Globus pallidus (tissue), 1 donor: Measurements from ENCODE around the gene ITPKB.
"Not testable (repeated sequence)": the region's sequence is repeated elsewhere in the genome, so short reads cannot be mapped to it uniquely, and the experiment has no call there.

ENCODE experiments used
- DNase-seq: peaks from one replicate; pipeline ENCODE4 v3.0.0-alpha.2; 2015; ENCODE audit warnings: low spot score

ITPKB gene

DNA sequence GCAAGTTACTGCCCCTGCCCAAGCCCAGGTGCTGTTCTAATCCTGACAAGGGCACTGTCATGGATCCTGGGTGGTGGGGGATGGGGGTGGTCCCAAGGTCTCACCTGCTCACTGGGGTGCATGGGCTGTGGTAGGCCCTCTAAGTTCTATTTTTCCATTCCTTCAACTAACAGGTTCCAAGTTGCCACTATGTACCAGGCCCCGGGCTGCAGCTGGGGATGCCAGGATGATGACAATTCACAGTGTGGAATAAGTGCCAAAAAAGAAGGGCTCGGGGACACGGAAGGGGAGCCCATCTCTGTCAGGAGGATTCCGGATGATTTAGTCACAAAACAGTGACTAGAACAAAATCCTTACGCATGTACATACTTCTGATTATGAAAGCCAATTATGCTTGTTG, 114.6 kb downstream of the ITPKB start:
- DNase-seq = no peak

DNA sequence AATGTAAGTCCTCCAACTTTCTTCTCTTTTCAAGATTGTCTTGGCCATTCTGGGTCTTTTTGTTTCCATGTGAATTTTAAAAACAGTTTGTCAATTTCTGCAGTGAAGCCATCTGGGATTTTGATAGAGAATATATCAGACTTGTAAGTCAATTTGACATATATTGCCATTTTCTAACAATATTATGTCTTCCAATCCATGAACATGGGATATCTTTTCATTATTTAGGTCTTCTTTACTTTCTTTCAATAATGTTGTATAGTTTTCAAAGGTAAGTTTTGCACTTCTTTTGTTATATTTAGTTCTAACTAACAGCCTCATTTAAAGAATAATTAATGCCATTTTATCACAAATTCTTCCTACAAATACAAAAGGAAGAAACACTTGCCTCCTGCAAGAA, 117.1 kb downstream of the ITPKB start:
- no peak for DNase-seq

DNA sequence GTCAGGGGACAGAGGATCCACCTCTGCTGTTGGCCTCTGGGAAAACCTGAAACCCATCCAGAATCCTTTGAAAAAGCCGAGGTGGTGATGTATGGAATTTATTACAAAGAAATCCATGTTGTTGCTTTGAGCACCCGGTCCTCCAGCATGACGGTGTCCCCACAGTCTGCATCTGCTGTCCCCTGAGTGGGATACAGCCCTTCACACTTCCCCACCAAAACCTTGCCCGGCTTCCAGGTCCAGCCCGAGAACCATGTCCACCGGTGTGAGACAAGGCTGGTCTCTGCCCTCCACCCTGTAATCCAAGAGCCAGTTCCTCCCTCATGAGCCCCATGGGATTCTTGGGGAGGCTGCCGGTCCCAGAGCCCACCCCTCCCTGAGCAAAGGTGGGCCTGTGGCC, 120.1 kb downstream of the ITPKB start:
- DNase-seq = no peak

DNA sequence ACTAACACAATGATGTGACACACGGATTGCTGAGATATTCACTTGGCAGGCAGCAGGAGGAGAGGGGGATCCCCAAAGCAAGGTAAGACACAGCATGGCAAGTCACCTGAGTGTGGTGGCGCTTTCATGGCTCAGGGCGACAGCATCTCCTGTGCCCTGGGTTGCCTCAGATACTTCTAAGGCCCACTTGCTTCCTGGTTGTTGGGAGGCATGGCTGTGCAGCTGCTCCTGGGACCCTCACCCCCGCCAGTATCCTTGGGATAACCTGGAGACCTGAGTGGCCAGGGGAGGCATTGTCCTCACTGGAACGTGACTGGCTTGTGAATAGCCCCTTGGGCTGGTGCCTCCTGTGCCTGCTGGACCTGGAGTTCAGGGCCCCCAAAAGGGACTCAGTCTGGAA, 120.7 kb downstream of the ITPKB start:
- DNase-seq = no peak

DNA sequence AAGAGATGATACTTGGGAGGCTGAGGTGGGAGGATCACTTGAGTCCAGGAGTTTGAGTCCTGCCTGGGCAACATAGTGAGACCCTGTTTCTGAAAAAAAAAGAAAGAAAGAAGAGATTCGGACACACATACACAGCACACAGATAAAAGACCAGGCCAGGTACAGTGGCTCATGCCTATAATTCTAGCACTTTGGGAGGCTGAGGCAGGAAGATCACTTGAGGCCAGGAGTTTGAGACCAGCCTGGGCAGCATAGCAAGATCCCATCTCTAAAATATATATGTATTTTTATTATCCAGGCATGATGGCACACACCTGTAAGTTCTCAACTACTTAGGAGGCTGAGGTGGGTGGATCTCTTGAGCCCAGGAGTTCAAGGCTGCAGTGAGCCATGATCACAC, 121.4 kb downstream of the ITPKB start:
- not testable (repeated sequence) for DNase-seq

DNA sequence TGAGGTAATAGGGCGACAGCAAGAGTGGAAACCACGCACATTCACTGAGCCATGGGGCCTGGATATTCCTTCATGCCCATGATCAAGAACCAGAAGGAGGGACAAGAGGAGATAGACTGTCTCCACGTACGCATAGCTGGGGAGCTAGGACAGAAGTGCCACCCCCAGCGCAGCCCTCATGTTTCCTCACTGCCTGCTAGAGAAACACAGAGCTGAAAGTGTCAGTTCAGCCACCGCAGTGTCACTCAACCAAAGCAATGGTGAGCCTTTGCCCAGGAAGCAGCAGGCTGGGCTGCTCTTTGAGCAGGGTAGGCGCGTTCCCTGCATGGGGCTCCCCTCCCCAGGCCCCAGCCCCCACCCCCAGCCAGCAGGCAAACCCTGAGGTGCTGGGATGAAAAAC, 122.0 kb downstream of the ITPKB start:
- no peak for DNase-seq

DNA sequence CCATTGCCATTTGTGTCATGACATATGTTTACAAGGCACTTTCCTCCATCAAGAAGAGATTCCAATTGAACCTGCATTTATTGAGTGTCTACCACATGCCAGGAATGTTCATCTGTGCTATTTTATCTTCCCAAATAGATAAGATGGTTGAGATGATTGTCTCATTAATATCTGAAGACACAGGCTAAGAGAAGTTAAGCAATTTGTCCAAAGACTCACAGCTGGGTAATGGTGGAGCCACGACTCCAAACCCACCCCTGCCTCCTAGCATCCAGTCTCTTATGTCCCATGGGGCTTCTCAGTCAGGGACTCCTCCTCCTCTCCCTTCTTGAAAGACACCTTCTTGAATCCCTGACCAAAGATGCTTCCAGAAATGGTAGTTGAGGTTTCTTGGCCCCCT, 122.4 kb downstream of the ITPKB start:
- DNase-seq = no peak

DNA sequence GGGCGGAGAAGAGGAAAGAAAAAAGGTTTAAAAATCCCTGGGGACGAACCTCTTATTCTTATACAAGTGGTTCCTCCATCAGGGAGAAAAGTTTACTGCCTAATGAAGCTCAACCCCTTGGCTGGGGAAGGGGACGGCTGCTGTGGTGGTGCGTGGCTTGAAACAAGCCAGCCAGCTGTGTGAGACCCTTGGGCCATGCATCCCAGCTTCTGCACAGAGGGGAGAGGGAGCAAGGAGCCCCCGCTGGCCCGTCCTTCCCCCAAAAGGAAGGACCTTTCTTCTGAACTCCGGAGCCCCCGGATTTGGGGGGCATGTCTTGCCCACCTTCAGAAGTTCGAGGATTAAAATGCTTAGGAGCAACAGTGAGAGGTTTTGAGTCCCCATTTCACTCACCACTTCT, 123.2 kb downstream of the ITPKB start:
- no peak for DNase-seq

DNA sequence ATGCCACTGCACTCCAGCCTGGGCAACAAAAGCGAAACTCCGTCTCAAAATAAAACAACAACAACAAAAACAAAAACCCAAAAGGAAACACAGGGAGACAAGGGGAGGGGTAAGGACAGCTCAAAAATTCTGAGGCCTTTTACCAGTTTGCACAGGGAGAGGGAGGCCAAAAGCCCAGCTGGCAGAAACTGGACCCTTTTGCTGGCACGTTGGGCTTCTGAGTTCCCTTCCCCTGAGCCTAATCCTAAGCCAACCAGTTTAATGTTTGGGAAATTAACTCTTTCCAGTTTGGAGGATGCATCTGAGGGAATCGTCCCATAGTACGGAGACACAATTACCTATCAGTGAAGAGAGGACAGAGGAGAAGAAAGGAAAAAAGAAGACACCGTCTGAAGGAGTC, 127.1 kb downstream of the ITPKB start:
- not testable (repeated sequence) for DNase-seq

DNA sequence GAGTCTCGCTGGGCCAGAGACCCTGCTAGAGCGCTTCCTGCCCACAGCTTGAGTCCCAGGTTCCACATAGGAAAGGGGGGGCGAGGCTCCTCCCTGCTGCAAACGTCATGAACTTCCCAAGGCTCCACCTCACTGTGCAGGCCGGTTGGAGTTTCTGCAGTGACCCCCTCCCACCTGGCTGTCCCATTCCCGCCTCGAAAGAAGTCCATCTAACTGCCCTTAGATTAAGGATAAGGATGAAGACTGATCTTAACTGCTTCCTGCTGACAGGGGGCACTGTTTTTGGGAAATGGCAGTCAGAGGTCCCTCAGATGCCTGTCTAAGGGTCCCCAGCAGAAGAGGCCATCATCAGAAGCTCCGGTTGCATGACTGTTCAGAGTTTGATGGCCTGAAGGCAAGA, 127.8 kb downstream of the ITPKB start:
- DNase-seq = no peak

DNA sequence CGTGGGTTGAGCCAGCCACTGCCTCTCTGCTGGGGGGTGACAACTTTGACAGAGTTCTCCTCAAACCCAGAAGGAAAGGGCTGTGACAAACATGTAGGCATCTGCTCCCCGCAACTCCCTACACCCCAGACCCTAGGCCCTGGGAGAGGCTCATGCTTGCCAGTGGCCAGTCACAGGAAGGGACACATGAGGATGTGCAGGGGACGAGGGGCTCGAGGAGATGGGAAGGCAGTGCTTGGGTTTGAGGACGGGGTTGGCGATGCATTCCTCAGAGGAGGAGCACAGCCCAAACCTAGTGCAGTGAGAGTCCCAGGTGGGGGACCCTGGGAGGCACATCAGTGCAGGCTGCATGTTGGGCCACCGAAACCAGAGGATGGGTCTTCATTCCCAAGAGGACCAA, 128.4 kb downstream of the ITPKB start:
- no peak for DNase-seq

DNA sequence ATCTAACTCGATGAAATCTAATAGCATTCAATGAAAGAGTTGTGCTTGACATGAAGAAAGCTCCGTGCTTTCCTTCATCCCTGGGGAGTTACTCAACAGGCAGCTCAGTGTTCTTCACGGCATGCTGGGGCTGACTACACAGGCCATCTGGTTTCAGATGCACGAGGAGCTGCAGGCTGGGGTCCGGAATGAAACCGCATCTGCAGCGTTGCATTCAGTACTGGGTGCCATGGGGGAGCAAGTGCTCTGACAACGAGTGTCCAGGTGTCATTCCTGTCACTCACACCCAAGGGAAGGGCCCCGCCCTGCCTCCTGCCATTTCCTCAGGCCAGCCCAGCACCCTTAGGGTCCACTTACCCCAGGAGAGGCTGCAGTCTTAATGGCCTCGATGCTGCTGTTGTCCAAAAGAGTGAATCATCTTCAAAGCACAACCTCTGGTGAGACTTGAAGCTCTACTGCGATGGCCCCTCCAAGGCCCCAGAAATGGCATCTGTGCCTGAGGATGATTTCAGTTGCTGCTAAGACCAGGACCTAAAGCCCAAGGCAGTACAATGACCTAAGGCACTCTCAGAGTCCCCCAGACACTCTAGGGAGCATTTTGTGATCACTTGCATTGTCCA, 129.1 kb downstream of the ITPKB start:
- no peak for DNase-seq

DNA sequence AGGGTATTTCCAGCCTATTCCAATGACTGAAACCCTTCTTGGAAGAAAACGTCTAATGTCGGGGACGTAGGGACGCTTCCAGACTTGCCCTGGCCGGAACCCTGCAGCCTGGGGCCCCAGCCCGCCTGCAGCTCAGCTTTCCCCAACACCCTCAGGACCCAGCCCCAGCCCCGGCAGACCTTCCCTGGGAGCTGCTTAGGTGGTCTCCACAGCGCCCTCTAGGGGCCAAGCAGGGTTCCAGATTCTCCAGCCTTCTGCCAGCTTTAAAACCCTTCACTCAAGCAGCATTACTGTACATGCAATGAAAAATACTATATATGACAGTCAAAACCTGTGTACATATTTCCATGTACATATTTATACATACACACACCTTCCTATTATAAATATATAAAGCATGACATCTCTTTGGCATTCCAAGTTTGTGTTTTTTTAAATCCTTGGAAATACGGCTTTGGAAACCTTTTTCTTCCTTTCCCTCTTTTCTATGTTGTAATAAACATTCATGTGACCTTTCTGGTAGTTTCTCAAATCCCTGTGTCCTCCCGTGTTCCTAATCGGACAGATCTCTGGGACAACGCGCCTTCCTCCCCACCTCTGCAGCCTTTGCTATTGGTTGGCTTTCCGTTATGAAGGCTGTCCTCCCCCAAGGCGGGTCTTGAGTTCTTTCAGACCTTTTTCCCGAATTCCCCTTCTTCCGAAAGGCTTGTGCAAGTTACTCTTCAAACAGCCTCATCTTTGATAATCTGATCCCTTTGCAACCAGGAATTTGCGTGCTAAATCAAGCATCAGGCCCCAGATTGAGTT, 130.2 kb downstream of the ITPKB start:
- peak; percentile 60 for DNase-seq

DNA sequence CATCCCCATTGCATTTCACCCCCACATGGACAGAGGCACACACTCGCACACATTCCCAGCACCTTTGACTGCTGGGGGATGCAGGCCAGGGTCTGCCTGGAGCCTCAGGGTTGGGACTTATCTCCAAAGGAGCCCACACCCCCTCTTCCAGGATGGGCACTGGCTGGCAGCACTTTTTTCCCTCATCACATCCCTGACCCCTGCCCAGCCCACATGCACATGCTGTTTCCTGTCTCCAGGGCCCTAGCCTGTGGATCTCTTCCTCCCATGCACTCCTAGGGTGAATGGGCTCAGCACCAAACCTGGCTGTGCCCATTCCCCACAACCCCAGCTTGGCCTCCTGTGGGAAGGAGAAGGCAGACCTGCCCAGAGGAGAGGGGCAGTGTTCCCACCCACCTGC, 131.3 kb downstream of the ITPKB start:
- DNase-seq = no peak

DNA sequence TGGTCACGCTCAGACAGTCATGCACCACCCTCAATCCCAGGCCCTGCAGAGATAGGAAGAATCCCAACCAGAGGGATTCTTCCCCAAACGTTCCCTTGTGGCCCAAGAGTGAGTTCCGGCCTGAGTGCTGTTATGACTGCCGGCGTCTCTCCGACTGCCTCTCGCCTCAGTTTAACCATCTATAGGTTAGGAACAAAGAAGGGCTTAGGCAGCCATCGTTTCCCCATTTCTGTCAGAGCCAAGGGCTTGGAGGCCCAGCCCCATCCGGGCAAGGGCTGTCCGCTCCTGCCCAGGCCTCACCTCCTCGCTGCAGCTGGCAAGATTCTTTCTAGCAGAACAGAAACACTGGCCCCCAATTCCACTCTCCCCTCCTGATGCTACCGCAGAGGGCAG, 131.8 kb downstream of the ITPKB start:
- no peak for DNase-seq

DNA sequence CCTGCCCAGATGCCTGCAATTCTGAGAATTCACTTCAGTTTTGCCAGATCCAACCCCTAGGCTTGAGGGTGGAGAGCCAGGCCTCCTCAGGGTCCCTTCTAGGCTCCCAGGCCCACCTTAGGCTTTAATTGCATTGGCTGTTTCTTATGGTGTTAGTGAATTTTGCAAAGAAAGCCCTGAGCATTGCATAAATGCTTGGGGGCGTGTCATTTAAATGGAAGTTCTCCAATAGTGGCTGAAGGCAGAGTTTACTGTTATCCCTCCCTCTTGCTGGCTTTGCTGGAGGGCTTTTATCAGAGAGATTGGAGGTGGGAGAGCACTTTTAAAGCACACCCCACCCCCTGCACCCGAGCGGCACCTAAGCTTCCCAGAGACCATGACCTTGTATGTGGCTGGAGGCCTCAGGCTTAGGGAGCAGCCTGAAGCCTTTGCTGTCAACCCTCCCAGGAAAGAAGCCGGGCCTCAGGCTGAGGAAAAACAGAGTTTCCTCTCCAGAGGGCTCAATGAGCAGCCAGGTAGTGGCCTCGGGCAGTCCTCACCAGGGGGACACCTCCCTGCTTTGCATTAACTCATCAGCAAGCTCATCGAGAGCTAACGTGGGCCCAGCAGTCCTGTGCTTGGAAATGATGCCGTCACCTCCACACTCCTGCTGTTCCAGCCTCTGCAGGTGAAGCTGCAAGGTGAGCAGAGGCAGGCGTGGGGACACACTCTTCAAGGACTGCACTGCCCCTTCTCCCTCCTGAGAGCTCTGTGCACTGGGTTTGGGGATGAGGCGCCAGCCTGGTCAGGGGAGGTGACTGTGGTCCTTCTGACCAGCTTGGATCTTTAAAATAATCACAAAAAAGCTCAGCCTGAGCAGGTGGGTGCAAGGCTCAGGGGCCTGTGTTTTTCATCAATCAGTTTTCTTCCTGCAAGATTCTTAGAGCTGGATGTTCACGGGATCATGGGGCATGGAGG, 132.5 kb downstream of the ITPKB start:
- no peak for DNase-seq

DNA sequence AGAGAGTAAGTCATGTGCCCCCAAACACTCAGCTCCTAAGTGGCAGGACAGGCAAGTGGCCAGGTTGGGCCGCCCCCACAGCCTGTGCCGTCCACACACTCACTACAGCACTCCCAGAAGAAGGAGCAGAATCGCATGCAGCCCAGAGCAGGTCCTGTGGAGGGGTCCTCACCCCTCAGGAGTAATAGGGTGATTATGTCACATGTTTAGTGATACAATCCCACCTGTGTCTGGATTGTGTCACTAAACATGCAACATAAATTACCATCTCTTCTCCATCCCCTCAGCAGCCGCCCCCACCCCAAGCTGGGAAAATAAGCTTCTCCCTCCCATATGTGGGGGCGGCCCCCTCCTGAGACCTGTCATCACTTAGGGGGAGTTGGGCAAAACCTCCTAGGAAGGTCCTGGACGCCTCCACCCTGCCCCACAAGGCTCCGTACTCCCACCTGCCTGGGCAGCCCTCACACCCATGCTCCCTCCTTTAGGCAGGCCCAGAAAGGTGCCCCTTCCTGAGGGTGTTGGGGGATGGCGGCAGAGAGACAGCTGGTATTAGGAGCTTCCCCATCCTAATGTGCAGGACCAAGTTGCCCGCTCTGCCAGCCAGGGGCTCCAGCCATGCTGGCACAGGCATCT, 133.6 kb downstream of the ITPKB start:
- DNase-seq = no peak

DNA sequence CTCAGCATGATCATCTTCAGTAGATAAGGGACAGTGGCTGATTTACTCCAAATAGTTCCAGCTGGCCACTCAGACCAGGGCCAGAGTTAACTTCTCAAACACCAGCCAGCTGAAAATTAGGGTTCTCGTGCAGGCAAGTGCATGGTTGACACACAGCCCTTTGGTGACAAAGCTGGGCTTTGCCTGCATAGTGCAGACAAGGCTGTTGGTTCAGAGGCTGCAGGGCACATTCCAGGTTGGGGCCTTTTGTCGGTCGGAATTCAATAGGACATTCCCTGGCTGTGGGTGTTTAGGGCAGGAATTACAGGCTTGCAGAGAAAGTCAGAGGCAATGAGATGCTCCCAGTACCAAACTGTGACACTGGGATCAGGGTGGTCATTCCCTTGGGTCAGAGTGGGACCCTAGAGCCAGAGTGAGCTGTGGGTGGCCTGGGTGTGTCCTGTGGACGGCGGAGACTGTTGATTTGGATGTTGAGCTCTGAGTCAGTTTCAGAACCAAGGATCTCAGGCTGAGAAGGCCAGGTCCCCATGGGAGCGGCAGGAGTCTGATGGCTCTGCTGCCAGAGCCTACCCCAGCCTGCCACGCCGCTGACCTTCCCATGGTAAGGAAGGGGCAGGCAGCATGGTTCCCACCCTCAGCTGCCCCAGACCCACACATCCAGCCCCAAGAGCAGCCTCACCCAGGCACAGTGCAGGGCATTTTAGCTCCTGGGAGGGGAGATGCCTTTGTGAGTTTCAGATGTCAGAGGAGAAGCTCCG, 134.3 kb downstream of the ITPKB start:
- no peak for DNase-seq

DNA sequence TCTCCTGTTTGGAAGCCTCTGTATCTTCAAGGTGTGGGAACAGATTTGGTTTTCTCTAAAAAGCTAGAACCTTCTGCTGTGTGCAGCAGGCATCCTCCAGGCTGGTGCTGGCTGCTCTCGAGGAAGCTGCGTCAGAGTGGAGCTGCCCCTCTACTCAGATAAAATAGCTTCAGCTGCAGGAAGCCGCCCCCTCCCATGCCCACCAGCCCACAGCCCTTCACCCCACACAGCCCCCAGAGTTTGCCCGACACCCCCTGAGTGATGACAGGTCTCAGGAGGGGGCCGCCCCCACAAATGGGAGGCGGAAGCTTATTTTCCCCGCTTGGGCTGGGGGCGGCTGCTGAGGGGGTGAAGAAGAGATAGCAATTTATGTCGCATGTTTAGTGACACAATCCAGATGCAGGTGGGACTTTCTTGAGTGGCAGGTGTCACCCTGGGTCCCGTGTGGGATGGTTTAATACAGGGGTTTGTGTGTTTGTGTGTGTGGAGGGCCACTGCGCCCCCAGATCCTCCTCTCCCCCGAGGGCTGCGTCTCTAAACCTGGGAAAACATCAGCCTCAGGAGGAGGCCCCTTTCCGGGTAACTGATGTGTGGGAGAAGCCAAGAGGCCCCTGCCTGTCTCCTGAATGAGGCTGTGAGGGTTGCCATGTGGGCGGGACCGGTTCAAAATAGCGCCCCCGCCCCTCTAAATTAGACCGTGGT, 135.1 kb downstream of the ITPKB start:
- no peak for DNase-seq

DNA sequence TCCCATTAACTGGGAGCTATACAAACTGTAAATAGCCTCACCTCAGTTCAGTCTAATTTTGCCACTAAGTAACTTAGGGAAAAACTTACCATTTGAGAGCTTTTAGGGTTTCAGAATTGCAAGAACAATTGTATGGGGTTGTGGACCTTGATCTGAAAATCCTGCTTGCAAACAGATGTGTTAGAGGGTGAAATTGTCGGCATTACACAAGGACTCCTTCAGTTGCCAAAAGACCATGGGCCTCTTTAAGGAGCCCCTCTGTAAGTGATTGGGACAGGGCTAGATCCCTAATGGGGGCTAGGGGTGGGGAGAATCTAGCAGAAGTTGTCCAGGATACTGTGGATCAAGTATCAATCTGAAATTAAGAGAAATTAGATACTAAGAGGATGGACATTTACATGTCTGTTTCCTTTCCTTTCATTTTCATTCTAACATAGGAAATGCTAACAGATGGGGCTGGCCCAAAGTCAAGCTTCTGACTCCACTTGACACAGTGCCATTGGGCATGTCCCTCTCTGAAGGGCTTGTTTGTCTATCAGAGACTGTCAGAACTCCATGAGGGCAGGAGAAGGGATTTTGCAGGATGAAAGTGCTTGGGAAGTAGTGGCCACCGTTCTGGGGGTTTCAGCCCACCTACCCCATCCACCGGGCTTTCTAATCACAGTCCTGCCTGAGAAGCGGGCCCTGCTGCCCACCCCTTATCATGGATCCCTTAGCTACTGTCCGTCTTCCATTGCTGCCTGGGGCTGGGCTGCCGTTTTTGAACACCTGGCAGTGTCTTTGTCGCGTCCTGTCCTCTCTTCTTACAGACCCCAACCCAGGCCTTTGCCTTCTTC, 135.8 kb downstream of the ITPKB start:
- DNase-seq = peak; percentile 82
